ENCODE results near the gene SLC5A5.

SLC5A5 gene

GRCh38 chr19:17871878-17872250 is at the start of gene SLC5A5:
TSS of gene SLC5A5 (plus strand) at chr19:17871945. CDS start at chr19:17872320, 375 bp downstream.
- DNase-seq (ENCODE audit: low spot score): peak; percentile 44

GRCh38 chr19:17824339-17824738 is 47.4 kb upstream of the SLC5A5 start:
- no peak for DNase-seq (ENCODE audit: low spot score)

GRCh38 chr19:17826508-17827056 is 45.2 kb upstream of the SLC5A5 start:
- DNase-seq (ENCODE audit: low spot score): no peak

- peak; percentile 87 for DNase-seq (ENCODE audit: low spot score)
These were observed 41.7 kb upstream of the SLC5A5 start for GRCh38 chr19:17829855-17830566.

- DNase-seq (ENCODE audit: low spot score): peak; percentile 99
These were observed 41.0 kb upstream of the SLC5A5 start for GRCh38 chr19:17830567-17831418.

GRCh38 chr19:17831419-17831888 is 40.3 kb upstream of the SLC5A5 start:
- DNase-seq (ENCODE audit: low spot score): no peak

- no peak for DNase-seq (ENCODE audit: low spot score)
These were observed 39.1 kb upstream of the SLC5A5 start for GRCh38 chr19:17832443-17833208.

- no peak for DNase-seq (ENCODE audit: low spot score)
These were observed 37.2 kb upstream of the SLC5A5 start for GRCh38 chr19:17834350-17835181.

GRCh38 chr19:17835182-17836006 is 36.4 kb upstream of the SLC5A5 start:
- no peak for DNase-seq (ENCODE audit: low spot score)

GRCh38 chr19:17836530-17836929 is 35.2 kb upstream of the SLC5A5 start:
- DNase-seq (ENCODE audit: low spot score): peak; percentile 40

- no peak for DNase-seq (ENCODE audit: low spot score)
These were observed 33.8 kb upstream of the SLC5A5 start for GRCh38 chr19:17837972-17838371.

GRCh38 chr19:17840019-17840418 is 31.7 kb upstream of the SLC5A5 start:
- no peak for DNase-seq (ENCODE audit: low spot score)

- no peak for DNase-seq (ENCODE audit: low spot score)
These were observed 30.4 kb upstream of the SLC5A5 start for GRCh38 chr19:17841371-17841809.

- peak; percentile 95 for DNase-seq (ENCODE audit: low spot score)
These were observed 29.7 kb upstream of the SLC5A5 start for GRCh38 chr19:17841810-17842662.

GRCh38 chr19:17842663-17843291 is 29.0 kb upstream of the SLC5A5 start:
- no peak for DNase-seq (ENCODE audit: low spot score)

- no peak for DNase-seq (ENCODE audit: low spot score)
These were observed 28.4 kb upstream of the SLC5A5 start for GRCh38 chr19:17843292-17843827.

GRCh38 chr19:17843908-17844490 is 27.7 kb upstream of the SLC5A5 start:
- DNase-seq (ENCODE audit: low spot score): no peak

- DNase-seq (ENCODE audit: low spot score): no peak
These were observed 25.6 kb upstream of the SLC5A5 start for GRCh38 chr19:17846146-17846545.

Measured in cerebellar cortex (tissue), 1 donor.